Spinal cord (tissue), 10 donors: ENCODE results near the gene KDELR3. TPM values are rescaled to one million over a fixed set of nuclear protein-coding genes. Genes with fewer than 3 reads are reported as not detected.

Source experiments
- DNase-seq, 6 donors: peaks; one replicate each; pipeline versions ENCODE4 v3.0.0 to v3.0.0-alpha.2; 2013 to 2015; ENCODE audit warnings: low spot score in 6 of 6, low read depth in 4 of 6
- H3K27ac ChIP-seq: one replicate; pipeline ENCODE4 v1.5.1; 2013; ENCODE audit warnings: low read depth, low read length, control low read depth
- H3K27me3 ChIP-seq: one replicate; pipeline ENCODE4 v1.6.1; 2013; ENCODE audit warnings: low read length; ENCODE audit not compliant: control insufficient read depth, insufficient read depth
- H3K36me3 ChIP-seq: one replicate; pipeline ENCODE4 v1.6.1; 2013; ENCODE audit warnings: low read length; ENCODE audit not compliant: control insufficient read depth, insufficient read depth
- H3K4me1 ChIP-seq: one replicate; pipeline ENCODE4 v1.6.1; 2013; ENCODE audit warnings: low read length; ENCODE audit not compliant: control insufficient read depth, insufficient read depth
- H3K4me3 ChIP-seq: one replicate; pipeline ENCODE4 v1.5.1; 2013; ENCODE audit warnings: low read depth, low read length, control low read depth
- H3K9me3 ChIP-seq: one replicate; pipeline ENCODE4 v1.6.1; 2013; ENCODE audit warnings: low read length; ENCODE audit not compliant: control insufficient read depth, insufficient read depth
- WGBS: methylation state at CpG from one replicate; pipeline ENCODE4 v1.1.5; 2013; ENCODE audit warnings: missing lambda C conversion rate; ENCODE audit not compliant: insufficient coverage; 5-methylcytosine and 5-hydroxymethylcytosine counted together
- polyA plus RNA-seq, 2 donors: library from polyadenylated mRNA; unstranded; fragments of 120-200 nt; gene quantifications; one replicate each; pipeline ENCODE4 v1.2.1, GENCODE V29; 2013; ENCODE audit not compliant: insufficient read length in 2 of 2
- total RNA-seq, 2 donors: library from RNA; depleted of rRNA in 1 of 2; stranded (reverse); fragments of 120-200 nt in 1 of 2; fragments of >200 nt in 1 of 2; gene quantifications; one replicate each; pipeline versions ENCODE4 v1.2.3 to v1.2.4, GENCODE V29; 2013 to 2014
- donor health status: healthy.

The KDELR3 gene
- total and polyA plus RNA-seq, 4 donors, result 3.8 to 28.5 (median 18.0) TPM

DNA sequence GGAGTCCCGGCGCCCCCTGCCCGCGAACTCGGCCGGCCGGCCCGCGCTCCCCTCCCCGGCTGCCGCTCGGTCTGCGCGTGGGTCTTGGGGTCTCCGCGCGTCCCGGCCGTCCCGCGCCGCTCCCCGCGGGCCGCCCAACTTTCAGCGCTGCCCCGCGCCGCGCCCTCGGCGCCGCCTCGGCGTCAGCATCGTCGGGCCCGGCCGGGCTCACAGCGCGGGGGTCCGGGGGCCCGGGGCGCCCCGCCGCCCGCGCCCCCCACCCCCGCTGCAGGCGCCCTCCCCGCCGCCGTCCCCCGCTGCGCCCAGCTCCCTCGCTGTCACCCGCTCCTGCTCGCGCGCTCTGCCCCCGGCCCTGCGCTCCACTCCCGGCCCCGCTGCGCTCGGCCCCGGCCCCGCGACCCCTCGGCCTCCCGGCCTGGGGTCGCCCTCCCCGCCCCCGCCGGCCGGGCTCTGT, 12.8 kb upstream of the KDELR3 start, which contains the start of gene KCNJ4:
Gene KCNJ4, minus strand, starts transcription at position 124 of the 454 bp plus-strand sequence. CDS start 27,067 bp downstream, outside the sequence.
- Histone ChIP-seq H3K27ac (no peak within 1 kb of the TSS), H3K4me1 (peaks cover 36% of the 10 kb centered on the region), H3K4me3 (peak within 1 kb of the TSS; percentile 5), H3K36me3 (no peaks in the 10 kb centered on the region), H3K27me3 (peaks cover 40% of the 10 kb centered on the region), H3K9me3 (no peaks in the 10 kb centered on the region)
- WGBS, result 0% methylated on average over 76 of the region's 76 CpGs
- no peak for DNase-seq

DNA sequence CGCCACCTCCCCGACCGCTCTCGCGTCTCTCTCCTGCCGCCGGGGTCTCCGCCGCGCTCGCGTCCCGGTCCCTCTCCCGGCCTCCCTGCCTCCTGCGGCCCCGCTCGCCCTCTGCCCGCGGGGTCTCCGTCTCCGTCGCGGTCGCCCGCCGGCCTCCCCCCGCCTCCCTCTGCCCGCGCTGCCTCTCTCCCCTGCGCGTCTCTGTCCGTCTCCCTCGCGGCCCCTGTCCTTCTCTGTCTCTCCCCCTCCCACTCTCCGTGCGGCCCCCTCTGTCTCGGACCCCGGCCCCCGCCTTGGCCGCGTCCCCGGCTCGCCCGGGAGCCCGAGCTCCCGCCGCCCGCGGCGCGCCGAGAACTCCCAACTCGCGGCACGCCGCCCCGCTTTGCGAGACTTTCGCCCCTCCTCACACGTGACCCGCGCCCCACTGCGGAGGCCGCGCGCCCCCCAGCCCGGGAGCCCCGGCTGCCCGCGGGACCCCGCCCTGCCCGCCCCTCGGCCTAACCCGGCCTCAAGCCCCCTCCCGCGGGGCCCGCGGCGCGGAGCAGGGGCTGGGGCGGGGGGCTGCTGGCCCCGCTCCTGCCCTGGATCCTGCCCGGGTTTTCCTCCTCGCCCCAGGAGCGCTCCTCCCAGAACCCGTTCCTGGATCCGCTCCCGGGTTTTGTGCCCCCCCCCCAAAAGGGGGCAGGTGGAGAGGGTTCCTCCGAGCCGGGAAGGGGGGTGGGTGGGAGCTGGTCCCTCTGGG, 12.2 kb upstream of the KDELR3 start:
- peaks cover 40% of the 10 kb centered on the region for H3K4me1 ChIP-seq
- peaks cover 36% of the 10 kb centered on the region for H3K27me3 ChIP-seq
- peak in 5 of 6 donors; percentile 35 to 89 (median 42) for DNase-seq
- H3K27ac ChIP-seq, result no peak overlapping the region
- WGBS, result under 1% methylated on average over 71 of the region's 90 CpGs
- H3K36me3 ChIP-seq, result no peaks in the 10 kb centered on the region
- peak overlapping the region; percentile 5 for H3K4me3 ChIP-seq
- no peaks in the 10 kb centered on the region for H3K9me3 ChIP-seq

GRCh38 chr22:38456272-38456835, 11.5 kb upstream of the KDELR3 start:
- H3K27ac ChIP-seq, result no peak overlapping the region
- H3K4me3 ChIP-seq, result no peak overlapping the region
- no peak for DNase-seq
- H3K9me3 ChIP-seq, result no peaks in the 10 kb centered on the region
- 26% methylated on average over 15 of the region's 17 CpGs for WGBS
- peaks cover 46% of the 10 kb centered on the region for H3K4me1 ChIP-seq
- no peaks in the 10 kb centered on the region for H3K36me3 ChIP-seq
- peaks cover 36% of the 10 kb centered on the region for H3K27me3 ChIP-seq

GRCh38 chr22:38456841-38457699, 10.8 kb upstream of the KDELR3 start:
- Histone ChIP-seq H3K9me3 (no peaks in the 10 kb centered on the region), H3K27me3 (peaks cover 32% of the 10 kb centered on the region), H3K4me1 (peaks cover 50% of the 10 kb centered on the region), H3K4me3 (no peak overlapping the region), H3K36me3 (no peaks in the 10 kb centered on the region), H3K27ac (no peak overlapping the region)
- DNase-seq, result peak in 2 of 6 donors; percentile 47 to 49
- 64% methylated on average over 12 of the region's 14 CpGs for WGBS

DNA sequence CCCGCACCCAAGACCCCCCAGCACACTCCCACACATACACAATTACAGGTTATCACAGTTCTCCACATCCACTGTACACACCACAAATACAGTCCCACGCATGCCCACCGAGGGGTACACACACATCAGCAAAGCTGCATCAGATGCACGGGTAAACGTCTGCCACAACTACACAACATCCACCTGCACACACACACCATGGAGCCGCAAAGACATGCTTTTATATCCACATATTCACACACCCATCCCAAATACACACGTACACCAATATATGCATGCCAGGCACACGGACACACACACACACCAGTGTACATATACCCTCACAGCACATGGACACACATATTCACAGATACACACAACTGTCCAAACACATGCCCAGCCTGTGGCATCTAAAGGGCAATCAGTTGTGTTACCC, 7.5 kb upstream of the KDELR3 start:
- 65% methylated on average over 8 of the region's 8 CpGs for WGBS
- DNase-seq, result no peak
- no peak overlapping the region for H3K4me3 ChIP-seq
- no peaks in the 10 kb centered on the region for H3K36me3 ChIP-seq
- peaks cover 14% of the 10 kb centered on the region for H3K27me3 ChIP-seq
- H3K9me3 ChIP-seq, result no peaks in the 10 kb centered on the region
- H3K27ac ChIP-seq, result no peak overlapping the region
- peaks cover 41% of the 10 kb centered on the region for H3K4me1 ChIP-seq

DNA sequence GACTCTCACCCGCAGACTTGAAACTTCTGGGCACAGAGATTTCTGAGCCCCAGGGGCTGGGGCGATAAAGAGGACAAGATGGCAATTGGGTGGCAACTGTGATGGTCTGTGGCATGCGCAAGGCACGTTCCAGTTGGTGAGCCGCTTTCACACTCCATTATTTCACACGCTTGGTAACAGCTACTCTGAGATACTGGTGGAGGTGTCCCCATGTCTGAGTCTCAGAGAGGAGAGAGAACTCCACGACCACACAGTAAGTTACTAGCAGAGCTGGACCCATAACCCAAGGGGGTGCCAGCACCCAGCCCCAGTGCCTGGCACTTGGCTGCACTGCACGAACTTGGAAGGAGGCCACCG, 6.9 kb upstream of the KDELR3 start:
- Histone ChIP-seq H3K36me3 (no peaks in the 10 kb centered on the region), H3K27ac (no peak overlapping the region), H3K4me1 (peaks cover 39% of the 10 kb centered on the region), H3K27me3 (peaks cover 14% of the 10 kb centered on the region), H3K4me3 (no peak overlapping the region), H3K9me3 (no peaks in the 10 kb centered on the region)
- WGBS, result 0% methylated on average over 3 of the region's 9 CpGs
- DNase-seq, result no peak

GRCh38 chr22:38461414-38462081, 6.3 kb upstream of the KDELR3 start:
- H3K9me3 ChIP-seq, result no peaks in the 10 kb centered on the region

DNA sequence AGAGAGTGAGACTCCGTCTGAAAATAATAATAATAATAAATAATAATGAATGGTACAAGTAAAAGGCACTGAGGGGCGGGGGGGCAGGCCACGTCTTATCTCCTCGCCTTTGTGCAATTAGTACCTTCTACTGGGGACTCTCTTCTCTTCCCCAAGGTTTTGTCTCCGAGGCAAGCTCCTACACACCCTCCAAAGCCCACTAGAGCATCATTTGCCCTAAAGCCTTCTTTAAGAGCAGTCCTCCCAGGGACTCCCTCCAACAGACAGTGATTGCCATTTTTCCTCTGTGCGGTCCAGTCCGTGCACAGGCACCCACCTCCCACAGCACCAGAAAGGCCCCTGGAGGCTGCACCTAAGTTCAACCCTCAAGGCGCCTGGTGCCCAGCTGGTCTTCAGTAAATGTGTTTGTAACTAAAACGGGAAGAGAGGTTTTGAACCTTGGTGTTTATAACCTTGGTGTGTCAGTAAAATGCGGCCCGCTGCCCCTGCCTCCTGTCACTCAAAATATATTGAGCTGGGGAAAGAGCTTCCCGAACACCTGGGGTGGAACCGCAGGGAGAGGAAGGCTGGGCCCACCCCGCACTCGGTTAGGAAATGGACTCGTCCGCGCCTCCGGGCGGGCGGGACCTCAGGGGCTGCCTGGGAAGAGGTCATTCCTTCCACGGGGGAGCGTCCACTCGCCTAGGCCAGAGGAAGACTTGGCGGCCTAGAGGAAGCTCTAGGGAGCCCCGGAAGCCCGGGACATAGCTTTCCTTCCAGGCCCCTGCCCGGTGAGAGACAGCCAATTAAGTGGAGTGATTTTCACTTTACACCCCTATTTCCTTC, 4.7 kb upstream of the KDELR3 start:
- peaks cover 36% of the 10 kb centered on the region for H3K4me1 ChIP-seq
- 27% methylated on average over 14 of the region's 28 CpGs for WGBS

More at GRCh38 chr22:38461414-38462081, 6.3 kb upstream of the KDELR3 start:
- H3K4me1 ChIP-seq, result peaks cover 34% of the 10 kb centered on the region
- H3K36me3 ChIP-seq, result no peaks in the 10 kb centered on the region
- peak overlapping the region; percentile 21 for H3K4me3 ChIP-seq
- peaks cover 18% of the 10 kb centered on the region for H3K27me3 ChIP-seq
- 12% methylated on average over 50 of the region's 51 CpGs for WGBS
- H3K27ac ChIP-seq, result no peak overlapping the region
- peak; percentile 75 to 97 (median 83) for DNase-seq

More for the DNA sequence above, 4.7 kb upstream of the KDELR3 start:
- Histone ChIP-seq H3K9me3 (no peaks in the 10 kb centered on the region), H3K27me3 (peaks cover 32% of the 10 kb centered on the region), H3K36me3 (no peaks in the 10 kb centered on the region), H3K4me3 (no peak overlapping the region), H3K27ac (no peak overlapping the region)
- peak in 1 of 6 donors; percentile 41 for DNase-seq
